Activated naive CD8-positive, alpha-beta T cell treated with anti-CD3 and anti-CD28 coated beads, Interleukin-2, amount 10 ng/mL, durations not matched to agents 7 days and 5 days (primary cell): ENCODE results near the gene SDHC. TPM values are rescaled to one million over a fixed set of nuclear protein-coding genes. Genes with fewer than 3 reads are reported as not detected.
"Not testable (repeated sequence)": the region's sequence is repeated elsewhere in the genome, so short reads cannot be mapped to it uniquely, and the experiment has no call there.

ENCODE experiments used
- ATAC-seq: fragments of 150-1000 bp; cut with Tn5 transposase; one replicate; pipeline ENCODE4 v1.10.0; 2021; ENCODE audit warnings: low read depth, moderate library complexity
- POLR2A ChIA-PET: fragments of 350-600 bp; sonication (Branson Sonifier 250); formaldehyde crosslinking; loops from one replicate; lab custom pipeline; 2021; ENCODE audit warnings: antibody characterized with exemption; lab: Charles Lee
- DNase-seq: peaks from one replicate; pipeline ENCODE4 v3.0.0; 2021
- H3K27ac Mint-ChIP-seq: one replicate; pipeline ENCODE4 v1.8.0; 2022; ENCODE audit warnings: mild to moderate bottlenecking, mixed read lengths
- H3K27me3 Mint-ChIP-seq: one replicate; pipeline ENCODE4 v1.8.0; 2022; ENCODE audit warnings: mild to moderate bottlenecking, moderate library complexity, mixed read lengths
- H3K36me3 Mint-ChIP-seq: one replicate; pipeline ENCODE4 v1.8.0; 2021; ENCODE audit warnings: mild to moderate bottlenecking, mixed read lengths
- H3K4me1 Mint-ChIP-seq: one replicate; pipeline ENCODE4 v1.8.0; 2021; ENCODE audit warnings: mixed read lengths
- H3K4me3 Mint-ChIP-seq: one replicate; pipeline ENCODE4 v1.8.0; 2022; ENCODE audit warnings: mild to moderate bottlenecking, moderate library complexity, mixed read lengths
- H3K9me3 Mint-ChIP-seq: one replicate; pipeline ENCODE4 v1.8.0; 2021; ENCODE audit warnings: mixed read lengths
- total RNA-seq, 2 experiments: library from RNA; stranded (reverse); gene quantifications; one replicate each; pipeline ENCODE4 v1.2.3, GENCODE V29; 2021

The SDHC gene
- total RNA-seq, 2 experiments from 2014 or later: 148 to 150 TPM

DNA sequence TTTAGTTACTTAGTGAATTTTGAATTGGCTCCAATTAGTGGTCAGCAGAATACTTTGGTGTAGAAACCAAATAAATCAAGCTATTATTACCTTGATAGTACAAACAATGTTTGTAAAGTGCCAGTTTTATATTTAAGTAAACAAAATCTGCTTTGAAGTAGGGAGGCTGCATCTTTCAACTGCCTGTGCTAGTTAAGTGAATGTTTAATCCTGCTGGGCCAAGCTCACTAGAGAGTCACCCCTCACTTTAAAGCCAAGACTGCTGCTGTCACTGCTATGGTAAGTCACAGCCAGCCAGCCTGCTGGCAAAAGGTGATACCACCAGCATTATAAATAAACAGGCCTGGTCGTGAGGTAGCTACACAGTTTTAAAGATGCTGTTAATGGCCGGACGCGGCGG, 63.8 kb downstream of the SDHC start:
- no peaks in the 10 kb centered on the region for H3K9me3 Mint-ChIP-seq
- H3K27ac Mint-ChIP-seq: no peak overlapping the region
- ATAC-seq: no peak
- POLR2A ChIA-PET: interaction anchor here (0.6 kb wide), 1 partner anchor 114 kb away, joined by 3 read pairs; no protein-coding TSS in a partner anchor
- H3K36me3 Mint-ChIP-seq: no peaks in the 10 kb centered on the region
- no peak for DNase-seq
- H3K4me3 Mint-ChIP-seq: no peak overlapping the region
- H3K27me3 Mint-ChIP-seq: no peaks in the 10 kb centered on the region
- H3K4me1 Mint-ChIP-seq: peaks cover 4% of the 10 kb centered on the region

DNA sequence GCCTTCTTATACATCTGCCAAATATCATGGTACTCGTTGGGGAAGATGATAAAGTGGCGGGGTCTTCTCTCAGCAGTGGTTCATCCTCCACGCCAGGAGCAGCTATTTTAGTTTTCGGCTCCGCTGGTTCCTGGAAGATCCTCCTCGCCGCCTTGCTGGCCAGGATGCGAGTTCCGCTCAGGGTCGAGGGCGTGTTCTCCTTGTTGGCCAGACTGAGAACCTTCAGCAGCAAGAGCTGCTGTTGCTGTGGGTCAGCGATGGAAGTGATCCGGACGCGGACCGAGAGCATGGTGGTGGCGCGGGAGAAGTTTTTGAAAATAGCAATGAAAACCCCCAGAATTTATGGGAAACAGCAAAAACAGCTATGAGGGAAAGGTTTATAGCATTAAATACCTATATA, 64.9 kb downstream of the SDHC start:
- H3K36me3 Mint-ChIP-seq: no peaks in the 10 kb centered on the region
- H3K27ac Mint-ChIP-seq: no peak overlapping the region
- H3K4me3 Mint-ChIP-seq: no peak overlapping the region
- no peak for ATAC-seq
- no peak for DNase-seq
- POLR2A ChIA-PET: no interaction called here
- no peaks in the 10 kb centered on the region for H3K9me3 Mint-ChIP-seq
- peaks cover 4% of the 10 kb centered on the region for H3K4me1 Mint-ChIP-seq
- no peaks in the 10 kb centered on the region for H3K27me3 Mint-ChIP-seq

DNA sequence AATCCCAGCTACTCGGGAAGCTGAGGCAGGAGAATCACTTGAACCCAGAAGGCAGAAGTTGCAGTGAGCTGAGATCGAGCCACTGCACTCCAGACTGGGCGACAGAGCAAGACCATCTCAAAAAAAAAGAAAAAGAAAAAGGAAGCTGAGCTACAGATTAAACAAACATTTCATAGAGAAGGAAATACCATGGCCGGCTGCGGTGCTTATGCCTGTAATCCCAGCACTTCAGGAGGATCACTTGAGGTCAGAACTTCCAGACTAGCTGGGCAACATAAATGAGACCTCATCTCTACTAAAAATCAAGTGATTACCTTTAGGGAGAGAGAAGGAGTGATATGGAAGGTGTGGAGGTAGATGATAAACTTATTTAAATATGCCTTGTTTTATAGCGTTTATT, 67.5 kb downstream of the SDHC start:
- no peak overlapping the region for H3K4me3 Mint-ChIP-seq
- no peak for ATAC-seq

DNA sequence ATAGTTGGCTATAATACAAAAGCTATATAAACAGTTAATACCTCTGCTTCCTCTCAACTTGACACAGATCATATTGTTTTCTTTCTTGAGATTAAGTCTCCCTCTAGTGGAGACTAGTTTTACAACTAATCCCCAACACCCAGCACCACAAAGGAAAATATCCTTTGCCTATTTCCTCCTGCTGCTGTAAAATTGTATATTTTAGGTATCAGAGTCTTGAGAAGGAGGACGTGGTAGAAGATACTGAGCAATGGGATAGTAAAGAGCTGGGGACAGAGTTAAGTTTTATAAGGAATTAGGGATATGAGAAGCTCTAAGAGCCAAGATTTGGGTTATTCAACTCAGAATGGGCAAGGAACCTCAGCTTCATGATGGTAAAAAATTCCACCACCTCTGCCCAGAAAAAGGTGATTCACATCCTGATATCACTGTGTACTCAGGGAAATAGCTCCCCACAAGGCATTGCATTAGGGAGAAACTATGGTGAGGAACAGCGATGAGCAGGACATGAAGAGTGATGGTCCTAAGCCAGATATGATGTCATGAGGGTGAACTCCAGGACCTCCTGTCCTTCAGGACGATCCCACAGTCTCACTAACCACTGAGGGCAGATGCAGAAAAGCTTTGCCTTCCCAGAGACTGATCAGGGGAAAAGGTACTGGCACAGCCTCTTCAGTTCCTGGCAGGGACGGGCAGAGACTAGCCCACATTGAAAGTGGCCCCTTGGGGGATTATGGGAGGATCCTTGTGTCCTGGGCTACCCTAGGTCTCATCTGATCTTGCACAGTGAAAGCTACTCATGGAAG, 68.2 kb downstream of the SDHC start:
- Mint-ChIP-seq H3K27ac (no peak overlapping the region), H3K4me1 (peaks cover 16% of the 10 kb centered on the region), H3K4me3 (no peak overlapping the region), H3K36me3 (no peaks in the 10 kb centered on the region), H3K9me3 (no peaks in the 10 kb centered on the region), H3K27me3 (no peaks in the 10 kb centered on the region)
- POLR2A ChIA-PET: interaction anchor here (1.2 to 2.0 kb wide), 3 partner anchors 156 to 264 kb away, joined by 4 to 13 read pairs (median 7); partner anchors contain the start of genes NIT1, PFDN2, PPOX and TOMM40L
- ATAC-seq: peak; percentile 70
- DNase-seq: no peak

More for the DNA sequence above, 67.5 kb downstream of the SDHC start:
- no peaks in the 10 kb centered on the region for H3K9me3 Mint-ChIP-seq
- H3K27ac Mint-ChIP-seq: no peak overlapping the region
- H3K36me3 Mint-ChIP-seq: no peaks in the 10 kb centered on the region
- no peaks in the 10 kb centered on the region for H3K27me3 Mint-ChIP-seq
- DNase-seq: no peak
- H3K4me1 Mint-ChIP-seq: peaks cover 9% of the 10 kb centered on the region
- POLR2A ChIA-PET: interaction anchor here (1.2 to 2.0 kb wide), 3 partner anchors 155 to 264 kb away, joined by 4 to 13 read pairs (median 7); partner anchors contain the start of genes NIT1, PFDN2, PPOX and TOMM40L

DNA sequence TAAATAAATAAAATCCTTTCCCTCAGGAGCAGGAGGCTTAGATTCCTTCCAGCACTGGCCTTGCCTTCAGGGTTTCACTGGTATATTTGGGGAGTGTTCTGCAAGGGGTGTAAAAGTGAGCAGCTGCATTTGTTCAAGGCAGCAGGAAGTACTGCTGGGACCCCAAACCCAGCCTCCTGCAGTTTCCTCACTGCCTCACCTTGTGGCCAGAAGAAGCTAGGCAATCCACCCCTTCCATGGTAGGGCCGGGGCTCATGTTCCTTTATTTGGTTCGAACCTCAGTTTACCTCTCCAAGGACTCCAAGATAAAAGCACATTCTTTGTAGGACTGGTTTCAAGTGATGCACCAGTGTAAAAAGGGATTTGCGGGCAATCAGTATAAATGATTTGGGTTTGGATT, 74.5 kb downstream of the SDHC start:
- no peak for DNase-seq
- H3K36me3 Mint-ChIP-seq: peaks cover 1% of the 10 kb centered on the region
- ATAC-seq: no peak

DNA sequence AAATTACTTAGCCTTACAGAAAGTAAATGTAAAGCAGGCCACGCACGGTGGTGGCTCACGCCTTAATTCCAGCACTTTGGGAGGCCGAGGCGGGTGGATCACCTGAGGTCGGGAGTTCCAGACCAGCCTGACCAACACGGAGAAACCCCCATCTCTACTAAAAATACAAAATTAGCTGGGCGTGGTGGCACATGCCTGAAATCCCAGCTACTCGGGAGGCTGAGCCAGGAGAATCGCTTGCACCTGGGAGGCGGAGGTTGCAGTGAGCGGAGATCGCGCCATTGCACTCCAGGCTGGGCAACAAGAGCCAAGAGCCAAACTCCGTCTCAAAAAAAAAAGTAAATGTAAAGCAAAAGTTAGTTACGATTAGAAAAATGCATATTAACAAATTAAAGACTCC, 75.0 kb downstream of the SDHC start:
- not testable (repeated sequence) for H3K36me3 Mint-ChIP-seq, H3K27me3 Mint-ChIP-seq, ATAC-seq, H3K9me3 Mint-ChIP-seq, DNase-seq
- Mint-ChIP-seq H3K27ac (peak overlapping the region; percentile 98), H3K4me3 (peak overlapping the region; percentile 96), H3K4me1 (peaks cover 41% of the 10 kb centered on the region)
- POLR2A ChIA-PET: interaction anchor here (0.5 to 2.6 kb wide), 6 partner anchors 11 to 462 kb away, joined by 3 to 10 read pairs (median 5); partner anchors contain the start of genes ARHGAP30, NDUFS2 and TOMM40L

More for the DNA sequence above, 74.5 kb downstream of the SDHC start:
- POLR2A ChIA-PET: interaction anchor here (0.5 to 2.6 kb wide), 3 partner anchors 11 to 462 kb away, joined by 3 to 8 read pairs (median 5); no protein-coding TSS in a partner anchor
- Mint-ChIP-seq H3K27me3 (no peaks in the 10 kb centered on the region), H3K9me3 (no peaks in the 10 kb centered on the region), H3K4me1 (peaks cover 41% of the 10 kb centered on the region), H3K27ac (peak overlapping the region; percentile 73), H3K4me3 (peak overlapping the region; percentile 96)

DNA sequence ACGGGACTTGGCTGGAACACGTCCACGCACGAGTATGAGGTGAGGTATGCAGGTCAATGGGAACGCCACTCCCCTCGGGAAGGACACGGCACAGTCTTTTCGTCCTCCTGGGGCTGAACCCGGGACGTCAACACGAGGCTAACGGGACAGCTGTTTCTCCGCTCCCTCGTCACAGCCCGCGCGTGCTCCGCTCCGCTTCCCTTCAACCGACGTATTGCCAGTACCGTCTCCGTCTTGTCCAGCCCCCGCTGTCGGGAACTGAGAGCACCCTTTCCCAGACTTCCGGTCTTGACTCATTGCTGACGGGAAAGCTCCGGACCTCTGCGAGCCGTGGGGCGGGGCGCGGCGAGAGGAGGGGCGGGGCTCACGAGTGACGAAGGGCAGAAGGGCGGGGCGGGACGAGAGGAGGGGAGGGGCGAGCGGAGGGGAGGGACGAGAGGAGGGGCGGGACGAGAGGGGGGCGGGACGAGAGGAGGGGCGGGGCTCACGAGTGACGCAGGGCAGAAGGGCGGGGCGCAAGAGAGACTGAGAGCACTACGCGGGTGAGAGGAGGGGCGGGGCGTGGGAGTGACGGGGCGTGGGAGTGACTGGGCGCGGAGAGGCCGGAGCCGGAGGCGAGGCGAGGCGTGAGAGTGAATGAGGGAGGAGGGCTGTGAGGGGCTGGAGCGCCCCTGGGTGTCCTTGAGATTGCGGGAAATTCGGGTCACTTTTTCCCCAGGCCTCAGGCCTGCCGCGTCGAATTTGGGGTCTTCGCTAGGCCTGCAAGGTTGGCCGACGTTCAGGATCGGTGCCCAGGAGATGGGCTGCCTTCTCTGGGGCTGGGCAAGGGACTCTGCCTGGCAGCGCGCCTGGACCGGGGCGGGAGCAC, 75.7 kb downstream of the SDHC start:
- Mint-ChIP-seq H3K4me3 (peak overlapping the region; percentile 96), H3K4me1 (peaks cover 41% of the 10 kb centered on the region), H3K36me3 (peaks cover 1% of the 10 kb centered on the region)

DNA sequence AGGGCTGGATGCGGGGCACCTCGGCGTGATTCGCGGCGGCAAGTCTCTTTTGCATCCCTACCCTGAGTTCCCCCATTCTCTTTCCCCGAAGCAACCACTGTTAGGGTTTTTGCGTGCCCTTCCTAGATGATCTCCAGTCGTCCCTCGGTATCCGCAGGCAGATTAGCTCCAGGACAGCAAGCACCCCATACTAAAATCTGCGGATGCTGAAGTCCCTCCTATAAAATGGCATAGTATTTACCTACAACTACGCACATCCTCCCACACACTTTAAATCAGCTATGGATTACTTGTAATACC, 76.3 kb downstream of the SDHC start:
- no peaks in the 10 kb centered on the region for H3K27me3 Mint-ChIP-seq
- peaks cover 41% of the 10 kb centered on the region for H3K4me1 Mint-ChIP-seq
- peaks cover 1% of the 10 kb centered on the region for H3K36me3 Mint-ChIP-seq
- POLR2A ChIA-PET: interaction anchor here (2.6 kb wide), 1 partner anchor 10 kb away, joined by 8 read pairs; no protein-coding TSS in a partner anchor
- no peaks in the 10 kb centered on the region for H3K9me3 Mint-ChIP-seq
- no peak for DNase-seq
- no peak for ATAC-seq
- H3K27ac Mint-ChIP-seq: peak overlapping the region; percentile 98
- H3K4me3 Mint-ChIP-seq: peak overlapping the region; percentile 96

More for the DNA sequence above, 75.7 kb downstream of the SDHC start:
- peak; percentile 94 for DNase-seq
- POLR2A ChIA-PET: interaction anchor here (0.6 to 2.6 kb wide), 6 partner anchors 10 to 320 kb away, joined by 3 to 10 read pairs (median 5); partner anchors contain the start of genes ARHGAP30, NDUFS2 and TOMM40L
- Mint-ChIP-seq H3K9me3 (no peaks in the 10 kb centered on the region), H3K27me3 (no peaks in the 10 kb centered on the region), H3K27ac (peak overlapping the region; percentile 98)
- ATAC-seq: peak; percentile 92

DNA sequence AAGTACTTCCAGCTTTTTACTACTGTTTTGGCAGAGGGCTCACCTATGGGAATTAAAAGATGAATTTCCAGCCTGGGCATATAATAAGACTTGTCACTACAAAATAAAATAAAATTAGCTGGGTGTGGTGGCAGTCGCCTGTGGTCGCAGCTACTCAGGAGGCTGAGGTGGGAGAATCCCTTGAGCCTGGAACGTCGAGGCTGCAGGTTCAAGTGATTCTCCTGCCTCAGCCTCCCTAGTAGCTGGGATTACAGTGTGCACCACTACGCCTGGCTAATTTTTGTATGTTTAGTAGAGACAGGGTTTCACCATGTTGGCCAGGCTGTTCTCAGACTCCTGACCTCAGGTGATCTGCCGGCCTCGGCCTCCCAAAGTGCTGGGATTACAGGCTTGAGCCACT, 77.0 kb downstream of the SDHC start:
- not testable (repeated sequence) for H3K27me3 Mint-ChIP-seq, DNase-seq, ATAC-seq, H3K36me3 Mint-ChIP-seq, H3K9me3 Mint-ChIP-seq
- POLR2A ChIA-PET: interaction anchor here (2.6 kb wide), 1 partner anchor 9 kb away, joined by 8 read pairs; no protein-coding TSS in a partner anchor
- Mint-ChIP-seq H3K4me1 (peaks cover 40% of the 10 kb centered on the region), H3K27ac (peak overlapping the region; percentile 98), H3K4me3 (peak overlapping the region; percentile 96)

DNA sequence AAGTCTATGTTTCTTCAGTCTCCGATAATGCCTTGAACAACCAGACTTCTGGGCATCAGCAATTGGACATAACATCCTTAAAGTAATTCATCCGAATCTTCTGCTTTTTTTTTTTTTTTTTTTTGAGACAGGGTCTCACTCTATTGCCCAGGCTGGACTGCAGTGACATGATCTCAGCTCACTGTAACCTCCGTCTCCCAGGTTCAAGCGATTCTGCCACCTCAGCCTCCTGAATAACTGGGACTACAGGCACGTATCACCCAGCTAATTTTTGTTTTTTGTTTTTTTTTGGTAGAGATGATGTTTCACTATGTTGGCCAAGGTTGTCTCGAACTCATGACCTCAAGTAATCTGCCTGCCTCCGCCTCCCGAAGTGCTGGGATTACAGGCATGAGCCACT, 77.4 kb downstream of the SDHC start:
- Mint-ChIP-seq H3K27me3 (no peaks in the 10 kb centered on the region), H3K4me1 (peaks cover 36% of the 10 kb centered on the region), H3K36me3 (peaks cover 1% of the 10 kb centered on the region), H3K9me3 (no peaks in the 10 kb centered on the region), H3K4me3 (no peak overlapping the region), H3K27ac (no peak overlapping the region)
- DNase-seq (no peak), ATAC-seq (no peak)
- POLR2A ChIA-PET: no interaction called here

DNA sequence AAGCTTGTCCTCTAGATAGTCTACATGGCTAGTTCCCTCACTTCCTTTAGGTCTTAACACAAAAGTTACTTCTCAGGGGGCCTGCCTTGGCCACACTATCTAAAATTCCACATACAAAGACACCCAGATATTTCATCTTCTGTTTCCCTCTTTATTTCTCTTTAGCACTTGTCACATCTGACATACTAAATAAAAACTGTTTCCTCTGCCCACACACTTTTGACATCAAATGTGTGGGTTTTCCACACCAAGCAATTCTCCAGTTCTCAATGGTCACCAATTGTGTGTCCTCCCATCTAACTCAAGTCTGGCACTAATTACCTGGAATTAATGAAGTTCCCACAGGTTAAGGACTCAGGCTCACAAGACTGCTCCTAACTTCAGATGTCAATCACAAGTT, 79.0 kb downstream of the SDHC start:
- Mint-ChIP-seq H3K36me3 (peaks cover 1% of the 10 kb centered on the region), H3K27ac (peak overlapping the region; percentile 13), H3K9me3 (no peaks in the 10 kb centered on the region), H3K4me3 (no peak overlapping the region), H3K4me1 (peaks cover 25% of the 10 kb centered on the region), H3K27me3 (no peaks in the 10 kb centered on the region)
- no peak for ATAC-seq
- POLR2A ChIA-PET: no interaction called here
- DNase-seq: no peak

DNA sequence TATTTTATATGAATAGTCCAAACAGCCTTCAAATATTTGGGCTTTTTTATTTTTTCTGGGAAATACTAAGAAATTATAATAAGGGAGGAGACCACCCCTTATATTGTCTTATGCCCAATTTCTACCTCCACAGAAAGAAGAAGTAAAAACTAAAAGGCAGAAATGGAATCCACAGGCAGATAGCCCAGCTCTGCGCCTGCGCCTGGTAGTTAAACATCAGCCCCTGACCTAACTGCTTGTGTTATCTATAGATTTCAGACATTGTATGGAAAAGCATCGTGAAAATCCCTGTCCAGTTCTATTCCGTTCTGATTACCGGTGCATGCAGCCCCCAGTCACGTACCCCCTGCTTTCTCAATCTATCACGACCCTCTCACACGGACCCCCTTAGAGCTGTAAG, 82.9 kb downstream of the SDHC start:
- H3K4me3 Mint-ChIP-seq, H3K27ac Mint-ChIP-seq, POLR2A ChIA-PET, H3K9me3 Mint-ChIP-seq, DNase-seq, H3K27me3 Mint-ChIP-seq, ATAC-seq, H3K36me3 Mint-ChIP-seq: not testable (repeated sequence)
- H3K4me1 Mint-ChIP-seq: peaks cover 18% of the 10 kb centered on the region

DNA sequence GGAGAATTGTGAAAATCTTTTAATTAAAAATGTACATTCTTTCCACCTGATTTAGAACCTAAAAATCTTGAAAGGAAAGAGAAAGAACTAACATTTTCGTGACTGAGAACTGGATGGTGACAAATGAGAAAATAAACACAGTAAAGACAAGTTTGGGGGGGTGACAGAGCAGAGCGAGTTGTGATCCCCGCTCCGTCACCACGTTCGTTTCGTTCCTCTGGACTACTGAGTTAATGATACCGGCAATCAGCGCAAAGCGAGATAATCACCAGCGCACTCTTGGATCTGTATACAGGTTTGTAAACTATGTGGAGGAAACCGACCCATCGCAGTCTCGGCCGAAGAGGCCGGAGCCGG, 84.7 kb downstream of the SDHC start:
- Mint-ChIP-seq H3K9me3 (no peaks in the 10 kb centered on the region), H3K27ac (peak overlapping the region; percentile 99), H3K27me3 (peaks cover 7% of the 10 kb centered on the region), H3K4me3 (peak overlapping the region; percentile 95), H3K4me1 (peaks cover 15% of the 10 kb centered on the region), H3K36me3 (peaks cover 10% of the 10 kb centered on the region)
- DNase-seq (no peak), ATAC-seq (peak; percentile 37)
- POLR2A ChIA-PET: no interaction called here
